ENCODE data around the gene MYO18A. TPM values are rescaled to one million over a fixed set of nuclear protein-coding genes. Genes with fewer than 3 reads are reported as not detected.

MYO18A gene
- total and polyA plus RNA-seq, 10 of the 15 experiments (the other 5 are each of a cell fraction or from before 2014, with no cell fraction given): 2.9 to 66.0 (median 24.5) TPM

DNA sequence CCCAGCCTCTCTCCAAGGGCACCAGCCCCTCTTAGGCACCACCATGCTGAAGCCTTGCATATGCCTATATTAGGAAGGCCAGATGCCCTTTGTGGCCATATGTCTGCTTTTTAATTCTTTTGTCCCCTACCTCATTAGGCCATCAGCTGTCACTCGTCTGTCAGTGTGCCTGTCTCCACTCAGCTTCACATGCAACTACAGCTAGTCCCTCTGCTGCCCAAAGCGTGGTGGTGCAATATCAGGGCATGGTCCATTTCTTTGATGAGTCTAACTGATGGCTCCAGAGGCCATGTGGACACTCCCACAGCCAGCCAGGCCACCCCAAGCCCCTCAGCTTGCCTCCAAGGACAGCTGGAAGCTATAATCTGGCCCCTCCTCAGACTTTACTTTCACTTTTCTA is 36.3 kb downstream of the MYO18A start (continued):
- TF ChIP-seq GATAD2B (conservative IDR thresholded peaks at IDR 0.05; ENCODE audit: low read depth) (no peak), POLR2AphosphoS2 (IDR thresholded peaks at IDR 0.05; ENCODE audit: low read depth, low read length) (no peak), TCF3 (IDR thresholded peaks at IDR 0.05; ENCODE audit: borderline replicate concordance, insufficient read depth, low read depth, low read length) (no peak)
- TF ChIP-seq, protein P1, sequence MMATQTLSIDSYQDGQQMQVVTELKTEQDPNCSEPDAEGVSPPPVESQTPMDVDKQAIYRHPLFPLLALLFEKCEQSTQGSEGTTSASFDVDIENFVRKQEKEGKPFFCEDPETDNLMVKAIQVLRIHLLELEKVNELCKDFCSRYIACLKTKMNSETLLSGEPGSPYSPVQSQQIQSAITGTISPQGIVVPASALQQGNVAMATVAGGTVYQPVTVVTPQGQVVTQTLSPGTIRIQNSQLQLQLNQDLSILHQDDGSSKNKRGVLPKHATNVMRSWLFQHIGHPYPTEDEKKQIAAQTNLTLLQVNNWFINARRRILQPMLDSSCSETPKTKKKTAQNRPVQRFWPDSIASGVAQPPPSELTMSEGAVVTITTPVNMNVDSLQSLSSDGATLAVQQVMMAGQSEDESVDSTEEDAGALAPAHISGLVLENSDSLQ (IDR thresholded peaks at IDR 0.05): peak; percentile 85

- peak overlapping the region; percentile 81 for H3K4me3 ChIP-seq
- intact Hi-C loops (cut with micrococcal nuclease; ENCODE audit: unreplicated experiment) (loop anchor here (10.0 kb wide), 1 partner anchor 223 kb away; no protein-coding TSS in a partner anchor), in situ Hi-C loops (cut with MboI) (no loop called here)
- ChIA-PET CTCF (interaction anchor here (0.9 to 14.6 kb wide), 4 partner anchors 13 to 176 kb away, joined by 3 to 371 read pairs (median 30); no protein-coding TSS in a partner anchor), POLR2A (interaction anchor here (1.6 to 2.3 kb wide), 2 partner anchors 35 to 415 kb away, joined by 5 to 16 read pairs; partner anchors contain the start of gene TLCD1), RAD21 (ENCODE audit: unreplicated experiment) (interaction anchor here (0.6 to 6.1 kb wide), 5 partner anchors 8 to 176 kb away, joined by 3 to 54 read pairs (median 29); partner anchors contain the start of genes MYO18A and NUFIP2), SMC1A (ENCODE audit: uncharacterized antibody, unreplicated experiment) (interaction anchor here (1.0 to 4.8 kb wide), 3 partner anchors 17 to 78 kb away, joined by 3 to 30 read pairs (median 6); no protein-coding TSS in a partner anchor)
- H3K9me3 ChIP-seq (replicated peaks; ENCODE audit: control insufficient read depth, insufficient read depth, low read length): no peaks in the 10 kb centered on the region
- H3K27me3 ChIP-seq (replicated peaks in 1 of 2; ENCODE audit: control insufficient read depth in 2 of 2, insufficient read depth in 2 of 2, low read length in 1 of 2): no peaks in the 10 kb centered on the region
- WGBS (ENCODE audit: insufficient coverage, insufficient replicate concordance, low lambda C conversion rate, missing lambda C conversion rate): 3% methylated on average over 4 of the region's 4 CpGs
- no TSS peak for BruUV-seq (replicated peaks)
- no peaks in the 10 kb centered on the region for H4K20me1 ChIP-seq (ENCODE audit: control insufficient read depth, insufficient read depth)
- peak overlapping the region; percentile 76; the same call in 1 of the 2 replicates for H3K27ac ChIP-seq (ENCODE audit: control insufficient read depth, insufficient read depth)
- H3K4me1 ChIP-seq (ENCODE audit: control insufficient read depth, insufficient read depth, low read length): peaks cover 37% of the 10 kb centered on the region
- FAIRE-seq (no peak), DNase-seq (ENCODE audit: low read depth, low spot score) (no peak), ATAC-seq (no peak)
- TF ChIP-seq BHLHE40 (IDR thresholded peaks at IDR 0.05; ENCODE audit: borderline replicate concordance in 1 of 2, low read depth in 2 of 2, low read length in 1 of 2): peak in 1 of 2 experiments; percentile 50; a peak in 2 of 4 replicates
- no peak for TF ChIP-seq E4F1 (IDR thresholded peaks at IDR 0.05; ENCODE audit: borderline replicate concordance, partially characterized antibody)
- TF ChIP-seq SMARCA5 (IDR thresholded peaks at IDR 0.05): 0 out of 2 replicates have a peak, but pooled peaks have one; percentile 14
- no peak for TF ChIP-seq NFYB (IDR thresholded peaks at IDR 0.05; ENCODE audit: insufficient read depth, low read depth, low read length)
- H3K79me2 ChIP-seq (ENCODE audit: control insufficient read depth, insufficient read depth, low read length): peaks cover 31% of the 10 kb centered on the region
- peaks cover 0 to 8% of the 10 kb centered on the region in 2 experiments; a peak in 2 of 4 replicates for H3K36me3 ChIP-seq (ENCODE audit: control insufficient read depth in 2 of 2, insufficient read depth in 2 of 2, low read length in 1 of 2)
- H2AFZ ChIP-seq (ENCODE audit: control insufficient read depth, low read depth, low read length): peak overlapping the region; percentile 20; the same call in 1 of the 2 replicates
- no peak overlapping the region for H3K9ac ChIP-seq (ENCODE audit: control insufficient read depth, insufficient read depth, low read length)
- H3K4me2 ChIP-seq (ENCODE audit: control insufficient read depth, insufficient read depth): peak overlapping the region; percentile 98
Observed at GRCh38 chr17:29141514-29141876, 38.7 kb downstream of the MYO18A start.

All from GM12878 (cell line).